HepG2 (cell line): ENCODE results near the gene DUOXA1.

Source experiments
- ATF4 ChIP-seq, 2 experiments: fragments of 450-650 bp in 1 of 2; sonication (generic) in 1 of 2; formaldehyde crosslinking; IDR thresholded peaks; 2 replicates each; pipeline versions ENCODE4 v1.5.0 to v1.8.0; 2020 to 2022; ENCODE audit warnings: mild to moderate bottlenecking in 1 of 2, missing genetic modification reagents in 1 of 2
- DNMT1 ChIP-seq: sonication (generic); formaldehyde crosslinking; IDR thresholded peaks from 2 replicates; pipeline ENCODE4 v1.5.1; 2020; ENCODE audit warnings: mild to moderate bottlenecking, missing genetic modification reagents
- FIP1L1 ChIP-seq: fragments of 200-400 bp; formaldehyde crosslinking; IDR thresholded peaks from 2 replicates; pipeline ENCODE4 v1.6.1; 2018; ENCODE audit warnings: low read depth, mild to moderate bottlenecking, low read length, moderate library complexity, borderline replicate concordance; ENCODE audit not compliant: insufficient read depth
- KMT2A ChIP-seq: sonication (generic); formaldehyde crosslinking; IDR thresholded peaks from 2 replicates; pipeline ENCODE4 v1.4.0; 2020; ENCODE audit warnings: missing genetic modification reagents
- MYC ChIP-seq: sonication (generic); formaldehyde crosslinking; IDR thresholded peaks from 2 replicates; pipeline ENCODE4 v1.9.0; 2021; ENCODE audit warnings: missing genetic modification reagents, borderline replicate concordance
- POLR2A ChIP-seq, 2 experiments: IDR thresholded peaks; 2 replicates each; pipeline ENCODE4 v1.6.1; 2011; ENCODE audit warnings: low read depth in 2 of 2, low read length in 2 of 2, mild to moderate bottlenecking in 1 of 2, moderate library complexity in 1 of 2; ENCODE audit not compliant: insufficient read depth in 1 of 2
- POLR2AphosphoS5 ChIP-seq: IDR thresholded peaks from 2 replicates; pipeline ENCODE4 v1.6.1; 2012; ENCODE audit warnings: low read depth, low read length
- RAD21 ChIP-seq: fragments of 450-650 bp; formaldehyde crosslinking; IDR thresholded peaks from 2 replicates; pipeline ENCODE4 v1.5.0; 2020; ENCODE audit warnings: mild to moderate bottlenecking
- RNF2 ChIP-seq: fragments of 450-650 bp; conservative IDR thresholded peaks from 2 replicates; pipeline ENCODE4 v1.6.1; 2016; ENCODE audit warnings: low read depth
- SSRP1 ChIP-seq: IDR thresholded peaks from 2 replicates; pipeline ENCODE4 v1.6.1; 2016; ENCODE audit warnings: control low read depth
- ZNF580 ChIP-seq: IDR thresholded peaks from 2 replicates; pipeline ENCODE4 v1.6.1; 2016; ENCODE audit warnings: low read depth, borderline replicate concordance

- no peak for TF ChIP-seq POLR2AphosphoS5
- no peak for TF ChIP-seq ZNF580
- TF ChIP-seq SSRP1: no peak
- no peak for TF ChIP-seq FIP1L1
- TF ChIP-seq POLR2A (IDR thresholded peaks at IDR 0.05; ENCODE audit: insufficient read depth in 1 of 2, low read depth in 2 of 2, low read length in 2 of 2): no peak
- no peak for TF ChIP-seq DNMT1
- no peak for TF ChIP-seq MYC
- no peak for TF ChIP-seq KMT2A (CRISPR knock-in tag)
- no peak for TF ChIP-seq RNF2
- no peak for TF ChIP-seq ATF4 (CRISPR knock-in tag; IDR thresholded peaks at IDR 0.05)
- TF ChIP-seq RAD21: no peak
Measured at GRCh38 chr15:45129651-45130129, at the start of gene DUOXA1, which contains the start of gene DUOX1.
